22Rv1 (cell line): ENCODE measurements around the gene PRKRIP1.

Source experiments
- CTCF ChIP-seq: fragments of 450-650 bp; IDR thresholded peaks from 2 replicates; pipeline ENCODE4 v1.5.1; 2017; ENCODE audit warnings: mild to moderate bottlenecking
- ZFX ChIP-seq: fragments of 450-650 bp; IDR thresholded peaks from 2 replicates; pipeline ENCODE4 v1.6.1; 2017; ENCODE audit warnings: antibody characterized with exemption, borderline replicate concordance

DNA sequence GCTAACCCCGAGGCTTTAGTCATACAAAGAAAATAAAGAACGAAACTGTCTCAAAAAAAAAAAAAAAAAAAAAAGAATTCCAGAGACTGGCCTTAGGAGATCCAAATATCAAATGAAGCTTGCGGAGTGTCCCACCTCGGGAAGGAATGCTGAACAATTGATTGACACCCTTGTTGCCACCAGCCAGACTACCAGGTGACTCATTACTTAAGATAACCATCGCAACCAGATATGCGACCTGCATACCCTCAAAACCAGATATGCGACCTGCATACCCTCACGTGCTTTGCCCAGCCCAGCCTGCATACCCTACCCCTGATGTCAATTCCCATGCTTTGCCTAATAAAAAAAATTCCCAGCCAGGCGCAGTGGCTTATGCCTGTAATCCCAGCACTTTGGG lies 2.7 kb upstream of the PRKRIP1 start:
- TF ChIP-seq CTCF (no peak), ZFX (no peak)
